Measurements from ENCODE around the gene DUOX2.
"Not testable (repeated sequence)": the region's sequence is repeated elsewhere in the genome, so short reads cannot be mapped to it uniquely, and the experiment has no call there.

DNA sequence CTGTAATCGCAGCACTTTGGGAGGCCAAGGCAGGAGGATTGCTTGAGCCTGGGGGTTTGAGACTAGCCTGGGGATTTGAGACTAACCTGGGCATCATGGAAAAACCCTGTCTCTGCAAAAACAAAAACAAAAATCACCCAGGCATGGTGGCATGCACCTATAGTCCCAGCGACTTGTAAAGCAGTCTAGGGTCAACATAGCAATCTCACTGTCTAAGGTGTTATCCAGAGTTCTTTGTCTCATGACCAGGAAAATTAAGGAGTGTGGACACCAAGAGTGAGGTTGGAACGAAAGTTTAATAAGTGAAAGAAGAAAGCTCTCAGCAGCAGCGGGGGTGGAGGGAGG, 65.6 kb downstream of the DUOX2 start:
- TF ChIP-seq, protein P1, sequence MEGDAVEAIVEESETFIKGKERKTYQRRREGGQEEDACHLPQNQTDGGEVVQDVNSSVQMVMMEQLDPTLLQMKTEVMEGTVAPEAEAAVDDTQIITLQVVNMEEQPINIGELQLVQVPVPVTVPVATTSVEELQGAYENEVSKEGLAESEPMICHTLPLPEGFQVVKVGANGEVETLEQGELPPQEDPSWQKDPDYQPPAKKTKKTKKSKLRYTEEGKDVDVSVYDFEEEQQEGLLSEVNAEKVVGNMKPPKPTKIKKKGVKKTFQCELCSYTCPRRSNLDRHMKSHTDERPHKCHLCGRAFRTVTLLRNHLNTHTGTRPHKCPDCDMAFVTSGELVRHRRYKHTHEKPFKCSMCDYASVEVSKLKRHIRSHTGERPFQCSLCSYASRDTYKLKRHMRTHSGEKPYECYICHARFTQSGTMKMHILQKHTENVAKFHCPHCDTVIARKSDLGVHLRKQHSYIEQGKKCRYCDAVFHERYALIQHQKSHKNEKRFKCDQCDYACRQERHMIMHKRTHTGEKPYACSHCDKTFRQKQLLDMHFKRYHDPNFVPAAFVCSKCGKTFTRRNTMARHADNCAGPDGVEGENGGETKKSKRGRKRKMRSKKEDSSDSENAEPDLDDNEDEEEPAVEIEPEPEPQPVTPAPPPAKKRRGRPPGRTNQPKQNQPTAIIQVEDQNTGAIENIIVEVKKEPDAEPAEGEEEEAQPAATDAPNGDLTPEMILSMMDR (IDR thresholded peaks at IDR 0.05) = not testable (repeated sequence)
- not testable (repeated sequence) for TF ChIP-seq EP300, POLR2A (IDR thresholded peaks at IDR 0.05)

Data from ovary (tissue), 3 donors.